SU-DHL-6 (cell line): ENCODE data around the gene CLDN9.

Experiments
- H2AFZ ChIP-seq: fragments of 200-600 bp; sonication (generic); 2 replicates; pipeline ENCODE4 v1.6.1; 2014; ENCODE audit warnings: low read depth, mild to moderate bottlenecking, moderate library complexity, mixed read lengths, antibody characterized with exemption, low read length; ENCODE audit not compliant: severe bottlenecking
- H3F3A ChIP-seq: fragments of 200-600 bp; shearing (Covaris generic); 2 replicates; pipeline ENCODE4 v1.6.0; 2016; ENCODE audit warnings: antibody characterized with exemption, mild to moderate bottlenecking; ENCODE audit not compliant: insufficient read depth
- H3K27ac ChIP-seq: fragments of 200-600 bp; sonication (generic); 2 replicates; pipeline ENCODE4 v1.5.1; 2016; ENCODE audit warnings: low read depth, mild to moderate bottlenecking, low read length, moderate library complexity, mixed read lengths
- H3K27me3 ChIP-seq: fragments of 200-600 bp; sonication (generic), shearing (Covaris generic); 2 replicates; pipeline ENCODE4 v1.6.0; 2014; ENCODE audit warnings: mild to moderate bottlenecking, low read length
- H3K36me3 ChIP-seq: fragments of 200-600 bp; sonication (generic); 2 replicates; pipeline ENCODE4 v1.6.1; 2014; ENCODE audit warnings: mild to moderate bottlenecking, low read length, mixed read lengths
- H3K4me2 ChIP-seq: fragments of 300-600, 200-600 bp; shearing (Covaris generic), sonication (generic); 2 replicates; pipeline ENCODE4 v1.6.0; 2014; ENCODE audit warnings: low read length, low read depth, mild to moderate bottlenecking; ENCODE audit not compliant: poor library complexity, severe bottlenecking
- H3K4me3 ChIP-seq: fragments of 200-600 bp; sonication (generic); 2 replicates; pipeline ENCODE4 v1.5.1; 2014; ENCODE audit warnings: antibody characterized with exemption, low read length, mild to moderate bottlenecking, mixed read lengths; ENCODE audit not compliant: insufficient read depth, poor library complexity, severe bottlenecking
- H3K79me2 ChIP-seq: fragments of 200-600 bp; sonication (generic); 2 replicates; pipeline ENCODE4 v1.6.1; 2014; ENCODE audit warnings: mild to moderate bottlenecking, low read length, moderate library complexity; ENCODE audit not compliant: insufficient read depth
- H3K9ac ChIP-seq: fragments of 200-600 bp; sonication (generic); 2 replicates; pipeline ENCODE4 v1.7.0; 2014; ENCODE audit warnings: mild to moderate bottlenecking, low read length
- H3K9me2 ChIP-seq: fragments of 200-600 bp; sonication (generic); replicated peaks from 2 replicates; pipeline ENCODE4 v1.6.1; 2014; ENCODE audit warnings: low read length; ENCODE audit not compliant: insufficient read depth
- H3K9me3 ChIP-seq: fragments of 200-600 bp; sonication (generic); 2 replicates; pipeline ENCODE4 v1.6.1; 2014; ENCODE audit warnings: low read length, mixed read lengths; ENCODE audit not compliant: insufficient read depth
- H4K20me1 ChIP-seq: fragments of 200-600 bp; sonication (generic); 2 replicates; pipeline ENCODE4 v1.6.1; 2014; ENCODE audit warnings: low read depth, mild to moderate bottlenecking, antibody characterized with exemption, low read length, moderate library complexity, mixed read lengths
- EZH2phosphoT487 ChIP-seq: fragments of 200-600 bp; sonication (generic), shearing (Covaris generic); conservative IDR thresholded peaks from 2 replicates; pipeline ENCODE4 v1.6.1; 2018; ENCODE audit warnings: mild to moderate bottlenecking, antibody characterized with exemption, low read length, moderate library complexity, mixed read lengths
- TF ChIP-seq, protein P1 (sequence below): fragments of 200-600 bp; sonication (generic); IDR thresholded peaks from one replicate; pipeline ENCODE4 v1.5.1; 2017; ENCODE audit warnings: antibody characterized with exemption, mild to moderate bottlenecking, low read length, moderate library complexity; ENCODE audit not compliant: insufficient read depth, poor library complexity, severe bottlenecking

Gene CLDN9

GRCh38 chr16:2974319-2975056, 38.2 kb upstream of the CLDN9 start:
- Histone ChIP-seq H3K4me2 (no peak overlapping the region), H3K9ac (no peak overlapping the region), H4K20me1 (peaks cover 4% of the 10 kb centered on the region; the same call in 1 of the 2 replicates), H3K27me3 (no peaks in the 10 kb centered on the region), H3K4me3 (no peak overlapping the region), H3K9me2 (no peaks in the 10 kb centered on the region), H3K36me3 (no peaks in the 10 kb centered on the region), H3F3A (peaks cover 40% of the 10 kb centered on the region), H3K27ac (no peak overlapping the region), H3K9me3 (no peaks in the 10 kb centered on the region), H3K79me2 (peaks cover 39% of the 10 kb centered on the region), H2AFZ (no peak overlapping the region)
- no peak for TF ChIP-seq EZH2phosphoT487
- TF ChIP-seq, protein P1, sequence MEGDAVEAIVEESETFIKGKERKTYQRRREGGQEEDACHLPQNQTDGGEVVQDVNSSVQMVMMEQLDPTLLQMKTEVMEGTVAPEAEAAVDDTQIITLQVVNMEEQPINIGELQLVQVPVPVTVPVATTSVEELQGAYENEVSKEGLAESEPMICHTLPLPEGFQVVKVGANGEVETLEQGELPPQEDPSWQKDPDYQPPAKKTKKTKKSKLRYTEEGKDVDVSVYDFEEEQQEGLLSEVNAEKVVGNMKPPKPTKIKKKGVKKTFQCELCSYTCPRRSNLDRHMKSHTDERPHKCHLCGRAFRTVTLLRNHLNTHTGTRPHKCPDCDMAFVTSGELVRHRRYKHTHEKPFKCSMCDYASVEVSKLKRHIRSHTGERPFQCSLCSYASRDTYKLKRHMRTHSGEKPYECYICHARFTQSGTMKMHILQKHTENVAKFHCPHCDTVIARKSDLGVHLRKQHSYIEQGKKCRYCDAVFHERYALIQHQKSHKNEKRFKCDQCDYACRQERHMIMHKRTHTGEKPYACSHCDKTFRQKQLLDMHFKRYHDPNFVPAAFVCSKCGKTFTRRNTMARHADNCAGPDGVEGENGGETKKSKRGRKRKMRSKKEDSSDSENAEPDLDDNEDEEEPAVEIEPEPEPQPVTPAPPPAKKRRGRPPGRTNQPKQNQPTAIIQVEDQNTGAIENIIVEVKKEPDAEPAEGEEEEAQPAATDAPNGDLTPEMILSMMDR: no peak

GRCh38 chr16:2975161-2975795, 37.4 kb upstream of the CLDN9 start:
- peaks cover 4% of the 10 kb centered on the region; the same call in 1 of the 2 replicates for H4K20me1 ChIP-seq
- H3K4me3 ChIP-seq: no peak overlapping the region
- no peaks in the 10 kb centered on the region for H3K36me3 ChIP-seq
- no peak overlapping the region for H3K9ac ChIP-seq
- no peak overlapping the region for H3K4me2 ChIP-seq
- no peaks in the 10 kb centered on the region for H3K9me2 ChIP-seq
- H3K9me3 ChIP-seq: no peaks in the 10 kb centered on the region
- TF ChIP-seq, protein P1: no peak
- no peak for TF ChIP-seq EZH2phosphoT487
- H3K27me3 ChIP-seq: no peaks in the 10 kb centered on the region
- no peak overlapping the region for H2AFZ ChIP-seq
- H3K79me2 ChIP-seq: peaks cover 37% of the 10 kb centered on the region
- H3F3A ChIP-seq: peaks cover 40% of the 10 kb centered on the region
- H3K27ac ChIP-seq: no peak overlapping the region

GRCh38 chr16:2976201-2976600, 36.5 kb upstream of the CLDN9 start:
- Histone ChIP-seq H3K36me3 (no peaks in the 10 kb centered on the region), H3K27ac (no peak overlapping the region), H3K79me2 (peaks cover 28% of the 10 kb centered on the region)

More at GRCh38 chr16:2976201-2976600, 36.5 kb upstream of the CLDN9 start:
- H2AFZ ChIP-seq: no peak overlapping the region
- H3K9me2 ChIP-seq: no peaks in the 10 kb centered on the region
- H3K27me3 ChIP-seq: no peaks in the 10 kb centered on the region
- peaks cover 4% of the 10 kb centered on the region; the same call in 1 of the 2 replicates for H4K20me1 ChIP-seq
- H3K4me2 ChIP-seq: no peak overlapping the region
- no peaks in the 10 kb centered on the region for H3K9me3 ChIP-seq
- no peak overlapping the region for H3K4me3 ChIP-seq
- H3K9ac ChIP-seq: no peak overlapping the region
- TF ChIP-seq, protein P1: no peak
- TF ChIP-seq EZH2phosphoT487: no peak
- H3F3A ChIP-seq: peaks cover 31% of the 10 kb centered on the region
